COLO829 (cell line): Measurements from ENCODE around the gene INO80B.
"Not testable (repeated sequence)": the region's sequence is repeated elsewhere in the genome, so short reads cannot be mapped to it uniquely, and the experiment has no call there.

Experiments
- DNase-seq: peaks from one replicate; pipeline ENCODE4 v3.0.0; 2012; ENCODE audit warnings: low spot score

Gene INO80B

GRCh38 chr2:74426181-74426758 is 28.6 kb upstream of the INO80B start:
- no peak for DNase-seq

DNA sequence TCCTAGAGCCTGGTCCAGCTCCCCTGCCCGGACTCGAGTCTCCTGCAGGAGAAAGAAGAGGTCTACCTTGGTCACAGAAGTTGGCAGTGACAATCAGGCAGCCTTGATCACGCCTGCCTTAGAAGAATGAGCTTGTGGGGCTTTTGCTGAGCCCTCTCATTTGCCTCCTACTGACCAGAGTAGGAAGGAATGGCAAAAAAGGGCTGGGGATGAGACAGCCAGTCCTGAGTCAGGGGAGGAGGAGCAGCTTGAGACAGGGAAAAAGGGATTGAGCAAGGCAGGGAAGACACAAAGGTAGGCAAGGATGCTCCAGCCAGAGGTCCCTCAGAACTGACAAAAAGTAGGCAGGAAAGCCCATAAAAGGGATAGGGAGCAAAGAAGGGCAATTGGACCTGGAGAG is 27.3 kb upstream of the INO80B start:
- no peak for DNase-seq

GRCh38 chr2:74428675-74429074 is 26.2 kb upstream of the INO80B start:
- no peak for DNase-seq

- no peak for DNase-seq
These were observed 25.1 kb upstream of the INO80B start for GRCh38 chr2:74429487-74430451.

DNA sequence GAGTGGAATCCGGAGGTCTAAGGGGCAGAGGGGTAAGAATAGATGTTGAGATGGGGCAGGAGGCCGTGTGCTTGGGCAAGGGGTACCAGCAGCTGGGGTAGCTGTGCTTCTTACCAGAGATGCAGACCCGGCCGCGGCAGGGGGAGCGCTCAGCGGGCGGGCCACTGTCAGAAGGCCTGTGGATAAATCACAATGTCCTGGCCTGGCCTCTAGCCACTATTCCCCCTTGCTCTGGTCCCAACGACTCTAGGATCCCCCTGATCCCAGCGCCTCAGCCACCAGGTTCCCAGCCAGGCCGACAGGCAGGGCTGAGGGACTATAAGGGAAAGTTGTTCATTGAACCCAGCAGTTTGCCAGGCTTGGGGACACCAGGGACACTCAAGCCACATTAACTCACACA is 24.4 kb upstream of the INO80B start:
- DNase-seq, result no peak

GRCh38 chr2:74436111-74436805 is 18.6 kb upstream of the INO80B start:
- no peak for DNase-seq

DNA sequence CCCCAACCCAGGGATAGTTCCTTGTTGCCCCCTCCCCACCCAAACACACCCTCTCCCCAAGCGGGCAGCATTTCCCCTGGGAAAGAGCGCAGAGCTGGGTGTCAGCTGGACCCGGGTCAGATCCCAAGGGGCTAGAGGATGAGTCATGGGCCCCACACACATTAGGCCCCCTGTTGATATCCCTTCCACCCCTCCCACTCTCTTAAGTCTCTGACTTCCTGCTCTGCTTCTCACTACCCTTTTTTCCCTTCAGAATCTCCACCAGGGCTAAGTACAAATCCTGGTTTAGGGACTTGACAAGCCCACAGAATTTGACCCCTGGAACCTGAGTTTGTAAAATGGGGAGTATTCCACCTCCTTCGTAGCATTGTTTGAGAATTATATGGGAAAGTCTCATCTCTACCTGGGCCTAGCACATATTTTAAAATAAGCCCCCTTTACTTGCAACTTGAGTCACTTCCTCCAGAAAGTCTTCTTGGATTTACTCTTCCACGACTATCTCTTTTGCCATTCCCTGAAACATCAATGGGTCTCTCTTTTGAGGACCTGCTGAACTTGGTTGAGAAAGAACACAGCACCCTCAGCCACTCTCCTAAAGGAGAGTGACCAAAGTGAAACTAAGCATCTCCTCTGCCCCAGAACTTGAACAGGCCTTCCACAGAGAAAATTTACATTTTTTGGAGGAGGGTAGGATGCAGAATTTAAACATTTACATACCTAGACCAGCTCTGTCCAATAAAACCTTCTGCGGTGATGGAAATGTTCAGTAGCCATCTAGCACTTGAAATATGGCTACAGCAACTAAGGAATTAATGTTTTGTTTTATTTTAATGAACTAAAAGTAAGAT is 17.8 kb upstream of the INO80B start:
- peak; percentile 49 for DNase-seq

- no peak for DNase-seq
These were observed 16.6 kb upstream of the INO80B start for GRCh38 chr2:74438248-74438647.

DNA sequence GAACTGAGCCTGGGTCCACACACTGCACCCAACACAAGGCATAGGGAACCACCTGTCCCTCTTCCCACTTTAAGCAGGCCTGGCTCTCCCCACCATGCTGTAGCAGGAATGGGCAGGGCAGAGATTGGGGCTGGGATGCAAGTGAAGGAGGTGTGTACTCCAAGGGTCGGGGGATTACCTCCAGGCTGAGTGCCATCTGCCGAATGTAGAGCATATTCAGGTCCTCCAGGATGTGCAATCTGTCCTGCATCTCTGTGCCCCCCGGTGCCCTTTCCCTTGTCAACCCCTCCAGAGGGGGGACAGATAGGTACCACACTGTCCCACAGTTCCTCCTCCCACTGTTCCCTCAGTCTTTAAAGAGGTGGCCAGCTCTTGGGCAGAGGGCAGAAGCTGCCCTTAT is 15.5 kb upstream of the INO80B start:
- DNase-seq, result no peak

DNA sequence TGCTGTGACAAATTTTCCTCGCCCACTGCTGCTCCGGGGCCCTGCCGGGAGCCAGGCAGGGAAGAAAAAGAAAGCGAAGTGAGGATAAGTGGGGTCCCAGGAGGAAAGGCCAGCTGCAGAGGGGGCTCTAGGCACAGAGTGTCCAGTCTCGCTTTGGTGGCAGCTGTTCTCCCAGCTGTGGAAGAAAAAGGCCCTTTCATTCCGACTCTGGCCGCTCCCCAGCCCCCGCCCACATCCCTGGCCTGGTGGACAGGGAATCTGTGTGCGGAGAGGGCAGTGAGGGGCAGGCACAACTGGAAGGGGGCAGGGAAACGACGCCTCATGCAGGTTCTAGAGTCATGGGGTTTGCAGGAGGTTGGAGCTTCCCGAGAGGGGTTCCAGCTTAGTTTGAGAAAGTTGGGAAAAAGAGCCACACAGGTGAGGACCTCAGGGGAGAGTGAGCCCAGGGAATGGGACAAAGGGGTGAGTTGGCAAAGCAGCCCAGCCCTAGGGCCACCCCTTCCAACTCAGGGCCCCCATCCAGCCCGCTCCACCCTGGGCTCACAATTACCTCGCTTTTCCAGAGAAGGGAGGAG is 15.0 kb upstream of the INO80B start:
- DNase-seq, result peak; percentile 96

DNA sequence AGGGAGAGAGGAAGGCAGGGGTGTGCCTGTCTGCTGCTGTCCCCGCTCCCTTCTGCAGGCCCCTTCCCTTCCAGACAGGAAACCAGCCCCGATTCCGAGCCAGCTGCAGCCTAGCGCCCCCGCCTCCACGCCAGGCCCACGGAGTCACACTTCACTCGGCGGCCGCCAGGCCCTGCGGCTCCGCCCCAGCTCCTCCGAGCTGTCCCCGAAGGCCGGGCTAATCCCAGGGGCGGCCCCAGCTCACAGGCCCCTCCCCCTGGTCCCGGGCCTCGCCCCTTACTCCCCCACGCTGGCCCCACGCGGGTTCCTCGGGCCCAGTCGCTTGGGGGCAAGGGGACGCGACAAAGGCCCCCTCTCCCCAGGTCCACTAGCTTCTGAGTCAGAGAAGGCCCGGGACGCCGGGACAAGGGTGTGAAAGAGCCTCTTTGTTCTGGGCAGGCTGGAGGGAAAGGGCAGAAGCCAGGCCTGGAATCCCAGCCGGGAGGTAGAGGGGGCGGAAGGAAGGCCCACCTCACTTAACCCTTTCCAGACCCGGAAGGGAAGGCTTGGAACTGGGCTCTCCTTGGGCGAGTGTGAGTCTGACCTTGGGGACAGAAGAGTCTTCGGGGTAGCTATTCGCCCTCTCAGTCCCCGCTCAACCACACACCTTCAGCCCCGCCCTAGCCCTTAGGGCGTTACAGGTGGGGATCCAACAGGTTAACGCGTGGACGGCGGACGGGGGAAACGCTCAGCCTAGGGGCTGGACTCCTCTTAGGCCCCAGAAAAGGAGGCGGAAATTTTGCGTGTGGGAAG is 14.3 kb upstream of the INO80B start:
- peak; percentile 100 for DNase-seq

- DNase-seq, result no peak
These were observed 13.7 kb upstream of the INO80B start for GRCh38 chr2:74441170-74441689.

DNA sequence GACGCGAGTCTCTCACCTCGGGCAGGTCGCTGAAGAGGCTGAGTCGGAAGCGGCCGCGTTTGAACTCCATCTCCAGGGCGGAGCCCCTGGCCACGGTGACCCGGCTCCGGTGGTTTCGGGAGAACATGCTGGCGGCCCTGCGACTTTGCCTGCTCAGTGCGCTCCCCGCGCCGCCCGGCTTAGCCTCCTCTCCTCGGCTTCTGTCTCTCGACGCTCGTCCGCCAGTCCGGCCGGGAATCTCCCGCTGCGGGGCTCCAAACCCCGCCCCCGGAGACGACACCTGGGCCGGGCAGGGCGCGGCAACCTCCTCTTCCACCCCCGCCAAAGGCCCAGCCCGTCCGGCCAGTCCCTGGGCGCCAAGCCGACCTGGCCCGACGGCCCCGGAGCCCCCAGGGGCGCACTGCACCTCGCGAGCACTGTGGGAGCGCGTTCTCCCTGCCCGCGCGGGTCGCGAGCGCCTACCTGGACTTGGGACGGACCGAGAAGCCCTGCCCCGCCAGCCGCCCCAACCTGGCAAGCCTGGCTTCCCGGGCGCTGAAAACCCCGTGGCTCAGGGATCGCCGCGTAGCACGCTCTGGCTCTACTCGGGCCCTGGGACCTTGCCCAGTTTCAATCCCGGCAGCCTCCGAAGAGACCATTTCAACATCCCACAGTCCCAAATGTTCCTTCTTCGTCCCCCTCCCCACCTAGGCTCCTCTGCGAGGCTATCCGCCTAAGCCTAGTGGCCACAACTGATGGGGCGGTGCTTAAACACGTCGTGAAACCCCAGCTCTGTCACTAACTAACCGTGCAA is 13.0 kb upstream of the INO80B start, which contains the start of gene RTKN:
RTKN (minus strand) TSS at position 248 of the 793 bp plus-strand sequence; CDS start at position 127, 121 bp downstream.
- DNase-seq, result no peak

GRCh38 chr2:74442483-74443297 is 12.2 kb upstream of the INO80B start:
- not testable (repeated sequence) for DNase-seq

GRCh38 chr2:74444498-74445318 is 10.2 kb upstream of the INO80B start:
- DNase-seq, result no peak

DNA sequence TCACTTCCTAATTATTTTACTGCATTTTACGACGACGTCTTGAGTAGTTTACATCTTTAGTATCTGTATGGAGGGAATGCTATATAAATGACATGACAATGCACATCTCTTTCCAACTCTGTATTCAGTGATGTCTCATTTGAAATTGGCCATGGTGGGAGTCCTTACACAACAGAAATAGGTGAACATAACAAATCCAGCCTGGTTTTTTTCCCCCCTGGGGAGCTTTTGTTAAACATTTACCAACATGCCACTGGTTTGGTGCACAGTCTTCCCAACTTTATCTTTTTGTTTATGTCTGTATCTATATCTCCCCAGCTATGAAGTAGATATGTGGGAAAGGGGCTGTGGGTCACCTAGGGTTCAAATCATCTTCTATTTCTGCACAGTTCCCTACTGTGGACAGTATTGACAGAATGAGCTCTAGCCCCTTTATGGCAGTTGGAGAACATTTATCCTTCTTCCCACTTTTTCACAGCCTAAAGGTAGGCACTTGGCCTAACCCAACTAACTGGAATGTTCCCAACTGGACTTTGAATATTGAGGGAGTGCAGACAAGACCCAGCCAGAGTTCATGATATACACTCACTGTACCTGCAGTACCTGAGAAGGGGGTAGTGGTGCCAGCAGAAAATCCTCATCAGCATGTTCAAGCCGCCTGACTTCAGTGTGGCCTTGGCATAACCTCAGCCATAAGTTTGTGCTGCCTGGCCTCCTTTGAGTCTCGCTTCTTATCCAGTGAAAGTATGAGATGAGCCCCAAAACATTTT is 7.5 kb upstream of the INO80B start:
- no peak for DNase-seq

DNA sequence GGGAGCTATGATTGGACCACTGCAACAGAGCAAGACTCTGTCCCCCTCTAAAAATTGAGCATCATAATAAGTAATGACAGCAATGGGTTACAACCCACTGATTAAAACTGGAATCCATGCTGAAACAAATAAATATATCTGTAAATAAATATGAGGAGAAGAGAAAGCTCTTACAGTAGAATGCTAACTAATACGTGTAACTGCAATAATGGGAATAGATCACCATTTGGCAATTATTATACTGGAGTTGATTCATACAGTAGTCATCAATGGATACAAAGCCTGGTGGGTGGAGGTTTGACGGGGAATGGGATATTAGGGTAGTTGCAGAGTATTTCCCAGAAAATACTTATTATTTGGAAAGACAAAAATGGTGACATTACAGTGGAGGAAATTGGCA is 6.1 kb upstream of the INO80B start:
- no peak for DNase-seq
